Measurements from ENCODE around the gene CCK. TPM values are rescaled to one million over a fixed set of nuclear protein-coding genes. Genes with fewer than 3 reads are reported as not detected.

Gene CCK, protein sequence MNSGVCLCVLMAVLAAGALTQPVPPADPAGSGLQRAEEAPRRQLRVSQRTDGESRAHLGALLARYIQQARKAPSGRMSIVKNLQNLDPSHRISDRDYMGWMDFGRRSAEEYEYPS
- 0.42 and 0.68 TPM in 2 replicates for total RNA-seq

GRCh38 chr3:42266085-42266484, at the start of gene CCK:
TSS of gene CCK (minus strand) at chr3:42266185. CDS start at chr3:42263630, 2,555 bp downstream.
- Histone ChIP-seq H3K4me3 (ENCODE audit: low read depth, low read length) (no peak within 1 kb of the TSS), H3K36me3 (ENCODE audit: control insufficient read depth, insufficient read depth, low read length) (no peaks in the 10 kb centered on the region), H3K27me3 (ENCODE audit: control insufficient read depth, insufficient read depth, low read length) (peaks cover 41% of the 10 kb centered on the region)
- TF ChIP-seq, protein P1, sequence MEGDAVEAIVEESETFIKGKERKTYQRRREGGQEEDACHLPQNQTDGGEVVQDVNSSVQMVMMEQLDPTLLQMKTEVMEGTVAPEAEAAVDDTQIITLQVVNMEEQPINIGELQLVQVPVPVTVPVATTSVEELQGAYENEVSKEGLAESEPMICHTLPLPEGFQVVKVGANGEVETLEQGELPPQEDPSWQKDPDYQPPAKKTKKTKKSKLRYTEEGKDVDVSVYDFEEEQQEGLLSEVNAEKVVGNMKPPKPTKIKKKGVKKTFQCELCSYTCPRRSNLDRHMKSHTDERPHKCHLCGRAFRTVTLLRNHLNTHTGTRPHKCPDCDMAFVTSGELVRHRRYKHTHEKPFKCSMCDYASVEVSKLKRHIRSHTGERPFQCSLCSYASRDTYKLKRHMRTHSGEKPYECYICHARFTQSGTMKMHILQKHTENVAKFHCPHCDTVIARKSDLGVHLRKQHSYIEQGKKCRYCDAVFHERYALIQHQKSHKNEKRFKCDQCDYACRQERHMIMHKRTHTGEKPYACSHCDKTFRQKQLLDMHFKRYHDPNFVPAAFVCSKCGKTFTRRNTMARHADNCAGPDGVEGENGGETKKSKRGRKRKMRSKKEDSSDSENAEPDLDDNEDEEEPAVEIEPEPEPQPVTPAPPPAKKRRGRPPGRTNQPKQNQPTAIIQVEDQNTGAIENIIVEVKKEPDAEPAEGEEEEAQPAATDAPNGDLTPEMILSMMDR (IDR thresholded peaks at IDR 0.05; ENCODE audit: insufficient read depth, low read length, poor library complexity, severe bottlenecking): no peak
- no peak for DNase-seq (ENCODE audit: low read depth)

DNA sequence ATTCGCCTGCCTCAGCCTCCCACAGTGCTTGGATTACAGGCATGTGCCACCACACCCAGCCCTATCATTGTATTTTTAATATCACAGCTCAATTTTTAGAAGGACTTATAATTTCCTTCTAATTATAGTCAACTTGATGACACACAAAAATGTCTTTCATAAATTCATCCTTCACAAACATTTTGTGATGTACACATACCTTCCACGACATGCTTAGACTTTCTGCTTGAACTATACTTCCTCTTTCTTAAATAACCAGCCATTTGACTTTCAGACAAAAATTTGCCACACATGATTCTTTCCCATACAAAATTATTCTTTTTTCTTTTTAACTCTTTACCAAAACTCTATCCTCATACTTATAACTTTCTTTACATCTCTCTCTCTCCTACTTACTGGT, 48.4 kb upstream of the CCK start:
- H3K27me3 ChIP-seq (ENCODE audit: control insufficient read depth, insufficient read depth, low read length): no peaks in the 10 kb centered on the region
- TF ChIP-seq, protein P1 (IDR thresholded peaks at IDR 0.05; ENCODE audit: insufficient read depth, low read length, poor library complexity, severe bottlenecking): no peak
- DNase-seq (ENCODE audit: low read depth): no peak
- H3K36me3 ChIP-seq (ENCODE audit: control insufficient read depth, insufficient read depth, low read length): no peaks in the 10 kb centered on the region
- H3K4me3 ChIP-seq (ENCODE audit: low read depth, low read length): no peak overlapping the region

DNA sequence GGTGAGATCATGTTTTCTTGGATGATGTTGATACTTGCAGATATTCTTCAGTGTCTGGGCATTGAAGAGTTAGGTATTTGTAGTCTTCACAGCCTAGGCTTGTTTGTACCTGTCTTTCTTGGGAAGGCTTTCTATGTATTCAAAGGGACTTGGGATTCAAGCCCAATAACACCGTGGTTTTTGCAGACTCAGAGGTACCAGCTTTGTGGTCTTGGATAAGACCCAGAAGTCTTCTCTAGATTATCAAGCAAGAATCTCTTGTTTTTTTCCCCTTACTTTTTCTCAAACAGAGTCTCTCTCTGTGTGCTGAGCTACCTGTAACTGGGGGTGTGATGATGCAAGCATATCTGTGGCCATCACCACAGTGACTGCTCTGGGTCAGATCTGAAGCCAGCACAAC, 42.7 kb upstream of the CCK start:
- TF ChIP-seq, protein P1 (IDR thresholded peaks at IDR 0.05; ENCODE audit: insufficient read depth, low read length, poor library complexity, severe bottlenecking): no peak
- no peak overlapping the region for H3K4me3 ChIP-seq (ENCODE audit: low read depth, low read length)
- no peak for DNase-seq (ENCODE audit: low read depth)
- H3K27me3 ChIP-seq (ENCODE audit: control insufficient read depth, insufficient read depth, low read length): no peaks in the 10 kb centered on the region
- no peaks in the 10 kb centered on the region for H3K36me3 ChIP-seq (ENCODE audit: control insufficient read depth, insufficient read depth, low read length)

DNA sequence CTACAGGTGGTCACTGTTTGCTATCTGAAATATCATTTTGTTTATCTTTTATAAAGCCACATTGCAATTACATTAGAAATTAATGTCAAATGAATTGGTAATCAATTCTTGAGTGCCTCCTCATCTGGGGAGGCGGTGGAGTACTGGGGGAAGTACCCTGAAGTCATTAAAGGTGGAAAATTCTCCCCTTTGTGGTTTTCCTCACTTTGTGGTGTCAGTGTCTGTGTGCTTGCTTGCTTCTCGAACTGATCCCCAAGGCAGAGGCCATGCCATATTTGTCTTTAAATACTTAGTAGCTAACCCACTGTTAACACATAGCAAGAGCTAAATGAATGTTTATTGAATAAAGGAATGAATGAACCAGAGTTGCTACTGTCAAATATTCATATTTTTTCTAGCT, 40.5 kb upstream of the CCK start:
- no peak overlapping the region for H3K4me3 ChIP-seq (ENCODE audit: low read depth, low read length)
- no peaks in the 10 kb centered on the region for H3K27me3 ChIP-seq (ENCODE audit: control insufficient read depth, insufficient read depth, low read length)
- TF ChIP-seq, protein P1 (IDR thresholded peaks at IDR 0.05; ENCODE audit: insufficient read depth, low read length, poor library complexity, severe bottlenecking): no peak
- DNase-seq (ENCODE audit: low read depth): no peak
- no peaks in the 10 kb centered on the region for H3K36me3 ChIP-seq (ENCODE audit: control insufficient read depth, insufficient read depth, low read length)

GRCh38 chr3:42302924-42303634, 37.1 kb upstream of the CCK start:
- TF ChIP-seq, protein P1 (IDR thresholded peaks at IDR 0.05; ENCODE audit: insufficient read depth, low read length, poor library complexity, severe bottlenecking): no peak

More at GRCh38 chr3:42302924-42303634, 37.1 kb upstream of the CCK start:
- no peak for DNase-seq (ENCODE audit: low read depth)
- Histone ChIP-seq H3K27me3 (ENCODE audit: control insufficient read depth, insufficient read depth, low read length) (no peaks in the 10 kb centered on the region), H3K4me3 (ENCODE audit: low read depth, low read length) (no peak overlapping the region), H3K36me3 (ENCODE audit: control insufficient read depth, insufficient read depth, low read length) (no peaks in the 10 kb centered on the region)
